HG03175 (cell line): Measurements from ENCODE around the gene CACNA1B.

Source experiments
- ATAC-seq: cut with Tn5 transposase; IDR thresholded peaks from one replicate; pipeline ENCODE4 v1.9.1; 2021; ENCODE audit warnings: mild to moderate bottlenecking, moderate library complexity; ENCODE audit not compliant: unreplicated experiment

The CACNA1B gene

DNA sequence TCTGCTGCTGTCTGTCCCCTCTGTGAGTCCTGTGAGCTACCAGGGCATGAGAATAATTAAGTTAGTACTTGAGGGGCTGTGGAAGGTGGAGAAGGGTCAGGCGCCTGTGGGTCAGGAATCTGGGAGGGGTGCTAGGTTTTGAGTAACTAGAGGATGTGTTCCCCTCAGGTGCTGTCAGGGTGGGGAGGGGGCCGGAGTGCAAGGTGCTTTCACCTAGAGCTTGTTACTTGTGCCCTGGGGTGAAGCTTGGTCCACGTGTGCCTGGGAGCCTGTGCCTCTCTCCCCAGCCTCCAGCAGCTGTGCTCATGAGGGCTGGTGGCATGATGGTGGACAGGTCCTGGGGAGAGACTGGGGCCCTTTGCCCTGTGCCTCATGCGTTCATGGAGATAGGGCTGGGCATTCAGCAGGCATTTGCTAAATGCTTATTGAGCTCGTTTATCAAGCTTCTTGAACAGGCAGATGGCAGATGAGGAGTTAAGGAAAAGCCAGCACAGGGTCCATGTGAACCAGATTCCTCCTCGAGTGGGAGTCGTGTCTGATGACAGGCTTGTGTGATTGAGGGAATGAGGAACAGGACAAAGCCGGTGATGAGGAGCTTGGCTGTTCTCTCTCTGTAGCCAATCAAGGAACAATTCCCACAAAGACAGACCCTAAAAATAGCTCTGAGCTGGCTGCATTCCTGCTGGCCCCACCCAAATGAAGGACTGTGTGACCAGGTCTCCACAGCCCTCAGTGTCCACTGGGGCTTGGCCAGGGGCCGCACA, 40.9 kb downstream of the CACNA1B start:
- ATAC-seq: no peak

DNA sequence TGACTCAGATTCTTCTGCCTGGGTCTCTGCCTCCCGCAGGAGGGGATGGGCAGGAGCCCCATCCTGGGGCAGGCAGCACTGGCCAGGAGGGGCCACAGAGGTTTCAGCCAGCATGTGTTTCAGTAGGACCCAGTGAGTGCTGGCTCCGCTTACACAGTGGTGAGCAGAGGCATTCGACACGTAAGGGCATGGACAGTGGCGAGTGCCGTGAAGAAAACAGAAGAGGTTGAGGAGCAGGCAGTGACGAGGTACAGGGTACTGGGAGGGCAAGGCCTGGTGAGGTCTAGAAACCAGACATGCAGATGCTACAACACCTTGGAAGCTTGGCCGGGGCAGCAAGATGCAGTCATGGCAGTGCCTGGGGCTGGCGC, 41.5 kb downstream of the CACNA1B start:
- no peak for ATAC-seq

DNA sequence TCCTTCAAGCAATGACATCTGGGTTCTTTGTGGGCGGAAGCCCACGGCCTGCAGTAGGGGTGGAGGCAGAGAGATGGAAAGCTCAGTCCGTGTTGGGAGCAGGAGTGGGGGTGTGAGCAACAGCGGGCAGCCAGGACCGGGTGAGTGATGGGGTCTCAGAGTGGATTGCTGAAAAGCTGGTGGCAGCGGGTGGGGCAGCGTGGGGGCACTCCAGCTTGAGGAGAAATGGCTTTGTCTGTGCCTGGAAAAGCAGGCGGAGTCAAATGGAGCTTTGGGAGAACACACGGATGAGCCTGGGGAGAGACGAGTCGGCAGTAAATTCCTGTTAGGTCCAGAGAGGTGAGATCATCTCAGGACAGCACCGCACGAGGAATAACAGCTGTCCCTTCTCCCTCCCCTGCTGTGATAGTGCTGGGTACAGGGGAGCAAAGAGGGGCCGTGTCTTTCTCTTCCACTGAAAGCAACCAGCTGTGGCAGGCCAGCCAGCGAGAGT, 42.1 kb downstream of the CACNA1B start:
- ATAC-seq: no peak

DNA sequence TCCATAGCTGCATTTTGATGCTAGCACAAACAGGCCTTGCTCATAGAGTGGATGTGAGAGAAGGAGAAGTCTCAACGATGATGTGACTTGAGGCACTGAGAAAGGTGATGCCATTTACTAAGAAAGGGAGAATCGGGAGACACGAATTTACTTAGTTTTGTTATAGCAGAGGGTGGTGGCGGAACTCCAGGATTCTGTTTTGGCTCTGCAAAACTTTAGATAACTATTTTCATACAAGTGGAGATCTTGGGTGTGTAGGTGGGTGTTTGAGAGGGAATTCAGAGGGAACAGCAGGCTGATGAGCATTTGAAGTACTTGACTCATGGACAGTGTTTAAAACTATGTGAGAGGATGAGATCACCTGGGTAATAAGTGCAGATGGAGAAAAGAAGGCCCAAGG, 43.2 kb downstream of the CACNA1B start:
- no peak for ATAC-seq

DNA sequence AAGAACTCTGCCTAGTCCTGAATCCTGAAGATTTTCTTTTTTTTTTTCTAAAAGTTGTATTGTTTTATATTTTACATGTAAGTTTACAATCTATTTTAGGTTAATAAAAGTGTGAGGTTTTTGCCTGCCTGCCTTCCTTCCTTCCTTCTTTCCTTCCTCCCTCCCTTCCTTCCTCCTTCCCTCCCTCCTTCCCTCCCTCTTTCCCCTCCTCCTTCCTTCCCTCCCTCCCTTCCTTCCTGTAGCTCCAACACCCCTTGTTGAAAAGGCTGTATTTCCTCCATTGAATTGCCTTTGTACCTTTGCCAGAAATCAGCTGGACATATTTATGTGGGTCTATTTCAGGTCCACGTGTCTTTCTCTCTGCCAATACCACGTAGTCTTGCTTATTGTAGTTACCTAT, 46.6 kb downstream of the CACNA1B start:
- no peak for ATAC-seq

DNA sequence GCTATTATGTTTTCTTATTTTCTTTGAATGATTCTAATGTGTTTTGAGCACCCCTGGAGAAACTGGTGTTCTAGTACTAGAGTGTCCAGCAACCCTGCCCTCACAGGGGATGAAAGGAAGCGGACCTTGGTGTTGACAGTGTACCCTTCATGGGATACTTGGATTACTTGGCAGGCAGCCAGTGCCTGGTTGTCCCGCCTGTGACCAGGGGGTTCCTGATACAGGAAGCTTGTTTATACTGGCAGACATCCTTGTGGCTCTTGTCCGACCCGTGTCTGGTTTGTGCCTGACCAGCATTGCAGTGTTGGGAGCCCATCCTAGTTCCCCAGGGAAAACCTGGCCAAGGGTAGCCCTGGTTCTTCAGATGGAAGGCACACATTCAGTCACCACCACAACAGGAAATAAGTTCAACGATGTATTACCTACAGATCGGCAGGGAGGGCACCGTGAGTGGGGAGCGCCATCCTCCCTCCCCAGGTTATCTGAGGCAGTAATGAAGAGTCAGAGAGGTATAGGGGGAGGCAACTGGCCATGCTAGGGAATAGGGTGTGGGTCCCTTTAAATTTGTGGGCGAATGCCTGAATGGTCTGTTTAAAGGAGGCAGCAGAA, 47.3 kb downstream of the CACNA1B start:
- no peak for ATAC-seq

DNA sequence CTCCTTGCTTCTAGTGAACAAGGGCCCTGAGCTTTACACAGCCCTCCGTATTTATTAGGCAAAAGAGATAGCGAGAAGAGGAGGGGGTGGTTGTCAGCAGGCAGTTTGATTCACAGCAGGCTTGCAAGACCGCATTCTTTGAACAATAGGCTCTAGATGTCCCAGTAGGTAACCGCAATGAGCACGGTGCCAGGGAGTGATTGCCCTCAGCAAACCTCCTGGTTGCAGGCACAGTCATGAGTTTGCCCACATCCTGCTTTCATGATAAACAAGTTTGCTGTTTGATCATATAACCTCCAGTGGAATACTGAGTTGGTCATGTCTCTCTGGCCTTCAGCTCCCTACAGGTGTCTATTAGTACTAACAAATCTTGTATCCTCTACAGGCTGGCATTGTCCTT, 66.1 kb downstream of the CACNA1B start:
- no peak for ATAC-seq

DNA sequence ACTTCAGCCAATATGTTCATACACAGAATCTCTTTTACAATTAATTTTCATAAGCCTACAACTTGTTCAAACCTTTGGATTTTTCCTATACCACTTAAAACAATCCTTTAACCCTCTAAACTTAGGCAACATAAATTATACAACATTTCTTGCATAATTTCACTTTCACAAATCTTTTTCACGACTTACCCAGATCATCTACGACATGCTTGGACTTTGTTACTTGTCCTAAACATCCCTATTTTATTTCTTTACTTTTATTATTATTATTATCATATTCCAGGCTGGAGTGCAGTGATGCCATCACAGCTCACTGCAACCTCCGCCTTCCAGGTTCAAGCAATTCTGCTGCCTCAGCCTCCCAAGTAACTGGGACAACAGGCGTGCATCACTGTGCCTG, 68.0 kb downstream of the CACNA1B start:
- no peak for ATAC-seq

DNA sequence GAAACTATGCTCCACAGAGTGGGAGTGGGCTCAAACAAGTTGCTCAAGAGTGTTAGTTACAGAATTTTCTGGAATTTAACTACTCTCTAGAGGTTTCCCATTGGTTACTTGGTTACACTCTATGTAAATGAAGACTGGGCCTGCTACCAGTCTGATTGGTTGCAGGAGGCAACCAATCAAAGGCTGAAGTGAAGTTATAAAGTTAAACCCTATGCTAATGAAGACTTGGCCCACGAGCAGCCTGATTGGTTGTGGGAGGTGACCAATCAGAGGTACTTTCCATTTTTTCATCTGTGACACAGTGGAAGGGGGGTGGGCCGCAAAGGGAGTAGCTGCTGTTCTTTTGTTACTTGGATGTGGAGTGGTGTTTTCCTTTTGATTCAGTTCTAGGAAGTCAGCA, 69.4 kb downstream of the CACNA1B start:
- ATAC-seq: no peak

DNA sequence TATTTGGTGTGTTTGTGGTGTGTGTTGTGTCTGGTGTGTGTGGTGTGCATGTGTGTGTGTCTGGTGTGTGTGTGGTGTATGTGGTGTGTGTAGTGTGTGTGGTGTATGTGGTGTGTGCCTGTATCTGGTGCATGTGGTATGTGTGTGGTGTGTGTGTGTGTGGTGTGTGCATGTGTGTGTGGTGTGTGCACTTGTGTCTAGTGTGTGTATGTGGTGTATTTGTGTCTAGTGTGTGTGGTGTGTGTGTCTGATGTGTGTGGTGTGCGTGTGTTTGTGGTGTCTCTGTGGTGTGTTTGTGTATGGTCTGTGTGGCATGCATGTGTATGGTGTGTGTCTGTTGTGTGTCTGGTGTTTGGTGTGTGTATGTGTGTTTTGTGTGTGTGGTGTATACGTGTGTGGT, 71.1 kb downstream of the CACNA1B start:
- no peak for ATAC-seq

DNA sequence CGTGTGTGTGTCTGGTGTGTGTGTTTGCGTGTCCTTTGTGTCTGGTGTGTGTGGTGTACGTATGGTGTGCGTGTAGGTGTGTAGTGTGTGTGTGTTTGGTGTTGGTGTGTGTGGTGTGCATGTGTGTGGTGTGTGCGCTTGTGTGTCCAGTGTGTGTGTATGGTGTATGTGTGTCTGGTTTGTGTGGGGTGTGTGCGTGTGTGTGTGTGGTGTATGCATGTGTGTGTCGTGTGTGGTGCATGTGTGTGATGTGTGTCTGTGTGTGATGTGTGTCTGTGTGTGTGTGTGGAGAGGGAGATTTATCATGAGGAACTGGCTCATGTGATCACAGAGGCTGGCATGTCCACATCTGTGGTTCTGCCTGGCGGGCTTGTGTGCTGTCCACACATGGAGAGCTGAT, 71.7 kb downstream of the CACNA1B start:
- no peak for ATAC-seq

DNA sequence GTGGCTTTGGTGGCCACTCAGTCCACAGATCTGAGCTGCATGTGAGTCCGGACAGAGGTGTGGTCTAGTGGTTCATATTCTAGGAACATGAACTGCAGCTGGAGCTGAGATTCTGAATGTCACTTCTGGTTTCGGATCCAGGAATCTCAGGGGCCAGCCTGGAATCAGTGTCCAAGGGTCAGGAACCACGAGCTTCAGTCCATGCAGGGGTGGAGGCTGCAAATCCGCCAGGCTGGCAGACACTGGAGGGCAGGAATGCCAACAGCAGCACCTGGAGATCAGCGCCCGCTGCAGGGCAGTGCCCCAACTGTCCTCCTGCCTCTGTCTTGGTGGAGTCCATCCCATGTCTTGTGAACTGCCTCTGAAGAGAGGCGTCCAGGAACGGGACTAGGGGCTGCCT, 73.5 kb downstream of the CACNA1B start:
- ATAC-seq: no peak

DNA sequence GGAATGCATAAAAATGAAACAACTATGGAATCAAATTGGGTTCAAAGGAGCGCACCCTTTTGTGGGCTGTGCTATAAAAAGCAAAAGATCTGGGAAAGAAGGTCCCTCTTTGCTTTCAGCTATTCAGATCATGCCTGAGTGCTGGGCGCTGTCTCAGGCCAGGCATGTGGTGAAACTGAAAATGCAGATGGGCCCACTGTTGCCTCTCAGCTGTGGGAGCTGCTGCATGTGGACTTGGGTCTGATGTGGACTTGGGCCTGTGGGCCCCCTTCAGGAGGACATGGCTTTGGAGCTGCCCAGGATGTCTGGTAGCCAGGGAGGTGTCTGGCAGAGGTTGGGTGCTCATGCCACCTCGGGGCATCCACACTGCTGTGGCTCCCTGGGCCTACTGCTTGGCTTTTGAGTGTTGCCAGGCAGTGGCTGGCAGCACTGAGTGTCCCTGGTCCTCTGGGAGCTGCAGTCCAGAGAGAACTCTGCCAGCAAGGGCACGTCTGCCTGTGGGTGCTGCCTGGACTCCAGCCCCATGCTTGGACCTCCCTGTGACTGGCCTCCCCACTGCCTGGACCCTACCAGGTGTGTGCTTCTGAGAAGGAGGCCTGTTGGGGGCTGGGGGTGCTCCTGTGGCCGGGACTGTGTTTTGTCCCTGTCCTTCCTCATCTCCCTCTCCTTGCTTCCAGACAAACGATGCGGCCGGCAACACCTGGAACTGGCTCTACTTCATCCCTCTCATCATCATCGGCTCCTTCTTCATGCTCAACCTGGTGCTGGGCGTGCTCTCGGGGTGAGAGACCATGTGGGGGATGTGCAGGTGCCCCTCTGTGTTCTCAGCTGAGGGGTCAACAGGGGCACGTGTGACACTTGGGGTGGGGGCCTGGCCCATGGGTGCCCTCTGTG, 74.3 kb downstream of the CACNA1B start:
- ATAC-seq: no peak

DNA sequence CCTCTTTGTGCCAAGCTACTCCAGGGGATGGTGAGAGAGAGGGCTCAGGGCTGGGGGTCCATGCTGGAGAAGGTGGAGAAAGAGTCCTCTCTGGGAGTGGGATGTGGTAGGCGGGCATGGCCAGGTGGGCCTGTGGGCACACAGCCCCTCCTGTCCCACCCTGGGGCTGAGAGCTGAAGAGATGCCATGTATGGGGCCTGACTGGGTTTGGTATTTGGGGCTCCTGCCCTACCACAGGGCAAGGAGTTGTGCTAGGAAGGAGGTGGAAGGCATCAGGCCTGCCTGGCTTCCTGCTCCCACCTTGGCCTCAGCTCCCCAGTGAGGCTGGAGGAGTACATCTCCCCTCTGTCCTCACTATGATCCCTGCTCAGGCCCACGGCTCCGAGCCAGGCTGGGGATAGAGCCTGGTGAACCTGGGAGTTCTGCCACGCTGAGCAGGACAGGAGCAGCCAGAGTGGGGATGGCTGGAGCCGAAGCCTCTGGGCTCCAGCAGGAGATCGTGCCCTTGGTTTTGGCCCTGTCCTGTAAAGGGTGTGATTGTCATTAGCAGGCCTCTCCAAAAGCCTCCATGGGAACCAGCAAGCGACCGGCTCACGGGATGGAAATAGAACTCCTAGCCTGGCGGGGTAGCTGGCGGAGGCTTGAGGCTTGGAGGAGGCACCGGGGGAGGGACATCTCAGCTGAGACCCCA, 75.5 kb downstream of the CACNA1B start:
- no peak for ATAC-seq

DNA sequence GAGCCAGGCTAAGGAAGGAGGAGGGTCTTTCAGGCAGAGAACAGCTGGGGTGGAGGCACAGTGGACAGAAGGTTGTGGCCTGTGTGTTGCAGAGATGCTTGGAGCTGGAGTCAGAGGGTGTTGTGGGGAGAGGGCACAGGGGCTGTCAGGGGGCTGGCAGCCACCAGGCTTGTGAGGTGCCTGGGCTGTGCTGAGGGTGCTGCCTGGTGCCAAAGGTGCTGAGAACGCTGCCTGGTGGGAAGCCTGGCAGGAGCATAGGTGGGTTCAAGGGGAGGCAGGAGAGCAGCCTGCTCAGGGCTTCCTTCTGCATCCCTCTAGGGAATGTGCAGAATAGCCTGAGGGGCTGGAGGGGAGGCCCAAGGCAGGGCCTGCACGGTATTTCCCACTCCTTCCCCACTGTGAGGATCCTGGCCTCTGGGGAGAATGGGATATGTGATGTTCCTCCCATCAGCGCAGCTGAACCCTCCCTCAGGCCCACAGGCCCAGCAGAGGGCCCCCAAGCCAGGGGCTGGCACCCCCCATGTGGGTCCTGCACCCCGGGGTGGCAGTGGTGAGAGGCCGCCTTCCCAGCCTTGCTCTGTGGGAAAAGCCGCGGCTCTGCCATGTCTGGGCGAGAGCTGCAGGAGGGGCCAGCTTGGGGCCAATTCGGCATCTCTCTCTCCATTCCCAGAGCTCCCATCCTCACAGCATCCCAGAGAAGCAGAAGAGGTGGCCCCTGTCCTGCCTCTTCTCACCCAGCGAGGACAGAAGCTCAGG, 76.3 kb downstream of the CACNA1B start:
- ATAC-seq: no peak

DNA sequence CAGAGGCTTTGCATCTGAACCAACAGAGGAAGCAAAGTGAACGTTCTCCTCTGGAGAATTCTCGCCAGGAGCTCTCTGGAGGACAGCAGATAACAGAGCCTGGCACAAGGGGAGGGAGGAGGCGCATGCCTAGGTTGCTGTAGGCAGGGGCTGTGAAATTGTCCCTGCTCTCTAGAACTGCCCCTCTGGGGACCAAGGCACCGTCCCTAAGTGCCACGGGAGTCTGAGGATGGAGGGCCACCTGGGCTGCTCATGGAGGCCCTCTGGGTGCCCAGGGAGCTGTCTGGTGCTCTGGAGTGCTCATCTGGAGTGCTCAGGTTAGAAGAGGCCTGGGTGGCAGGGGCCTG, 77.6 kb downstream of the CACNA1B start:
- ATAC-seq: no peak

DNA sequence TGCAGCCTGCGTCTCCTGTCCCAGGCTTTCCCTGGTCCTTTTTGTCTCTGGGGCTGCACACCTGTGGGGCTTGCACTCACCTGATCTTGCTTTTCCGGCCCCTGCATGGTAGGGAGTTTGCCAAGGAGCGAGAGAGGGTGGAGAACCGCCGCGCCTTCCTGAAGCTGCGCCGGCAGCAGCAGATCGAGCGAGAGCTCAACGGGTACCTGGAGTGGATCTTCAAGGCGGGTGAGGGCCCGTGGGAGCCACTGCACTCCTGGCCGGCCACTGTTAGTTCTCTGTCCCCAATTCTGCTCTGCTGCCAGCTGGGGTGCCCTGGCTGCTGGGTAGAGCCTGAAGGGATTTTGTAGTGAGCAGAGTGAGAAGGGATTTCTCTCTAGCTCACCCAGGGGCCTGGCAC, 78.0 kb downstream of the CACNA1B start:
- no peak for ATAC-seq

DNA sequence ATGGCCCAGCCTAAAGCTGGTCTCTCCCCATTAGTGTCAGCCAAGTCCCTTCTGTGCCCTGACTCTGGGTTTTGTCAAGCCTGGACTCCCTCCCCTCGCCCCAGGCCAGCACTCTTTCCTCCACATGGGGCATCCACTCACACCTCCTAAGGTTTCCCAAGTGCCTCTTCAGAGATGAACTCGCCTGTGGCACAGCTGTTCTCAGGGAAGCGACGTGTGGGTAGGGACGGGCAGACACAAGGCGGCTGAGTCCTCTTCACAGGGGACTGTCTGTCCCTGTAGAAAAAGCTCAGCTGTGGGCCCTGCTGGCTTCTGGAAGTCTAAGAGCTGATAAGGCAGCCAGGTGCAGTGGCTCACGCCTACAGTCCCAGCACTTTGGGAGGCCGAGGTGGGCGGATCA, 78.5 kb downstream of the CACNA1B start:
- no peak for ATAC-seq

DNA sequence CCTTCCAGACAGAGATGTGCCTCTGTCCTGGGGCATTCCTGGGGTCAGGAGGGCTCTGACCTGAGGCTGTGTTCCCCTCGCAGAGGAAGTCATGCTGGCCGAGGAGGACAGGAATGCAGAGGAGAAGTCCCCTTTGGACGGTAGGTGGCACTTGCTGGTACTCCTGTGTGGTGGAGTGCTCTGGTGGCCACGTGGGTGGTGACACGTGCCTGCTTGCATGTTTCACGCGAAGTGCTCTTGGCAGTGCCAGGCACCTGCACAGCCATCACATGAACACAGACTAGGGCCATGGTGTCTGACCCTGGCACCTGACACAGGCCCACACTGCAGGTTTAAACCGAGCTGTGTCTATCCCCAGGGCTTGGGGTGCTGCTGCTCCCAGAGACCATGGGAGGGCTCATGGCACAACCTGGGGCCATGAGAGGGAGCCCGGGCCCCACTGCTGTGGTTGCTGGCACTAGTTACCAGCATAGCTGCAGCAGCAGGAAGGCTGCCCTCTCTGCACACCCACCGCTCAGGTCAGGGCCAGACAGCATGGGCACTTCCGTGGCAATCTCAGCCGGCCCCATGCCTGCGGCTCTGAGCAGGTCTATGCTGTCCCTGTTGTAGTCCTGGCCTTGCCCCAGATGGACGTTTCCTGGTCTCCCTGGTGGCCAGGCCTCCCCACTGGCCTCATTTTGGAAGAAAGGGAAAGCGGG, 79.3 kb downstream of the CACNA1B start:
- ATAC-seq: no peak
